ENCODE data around the gene PRAME.

DNA sequence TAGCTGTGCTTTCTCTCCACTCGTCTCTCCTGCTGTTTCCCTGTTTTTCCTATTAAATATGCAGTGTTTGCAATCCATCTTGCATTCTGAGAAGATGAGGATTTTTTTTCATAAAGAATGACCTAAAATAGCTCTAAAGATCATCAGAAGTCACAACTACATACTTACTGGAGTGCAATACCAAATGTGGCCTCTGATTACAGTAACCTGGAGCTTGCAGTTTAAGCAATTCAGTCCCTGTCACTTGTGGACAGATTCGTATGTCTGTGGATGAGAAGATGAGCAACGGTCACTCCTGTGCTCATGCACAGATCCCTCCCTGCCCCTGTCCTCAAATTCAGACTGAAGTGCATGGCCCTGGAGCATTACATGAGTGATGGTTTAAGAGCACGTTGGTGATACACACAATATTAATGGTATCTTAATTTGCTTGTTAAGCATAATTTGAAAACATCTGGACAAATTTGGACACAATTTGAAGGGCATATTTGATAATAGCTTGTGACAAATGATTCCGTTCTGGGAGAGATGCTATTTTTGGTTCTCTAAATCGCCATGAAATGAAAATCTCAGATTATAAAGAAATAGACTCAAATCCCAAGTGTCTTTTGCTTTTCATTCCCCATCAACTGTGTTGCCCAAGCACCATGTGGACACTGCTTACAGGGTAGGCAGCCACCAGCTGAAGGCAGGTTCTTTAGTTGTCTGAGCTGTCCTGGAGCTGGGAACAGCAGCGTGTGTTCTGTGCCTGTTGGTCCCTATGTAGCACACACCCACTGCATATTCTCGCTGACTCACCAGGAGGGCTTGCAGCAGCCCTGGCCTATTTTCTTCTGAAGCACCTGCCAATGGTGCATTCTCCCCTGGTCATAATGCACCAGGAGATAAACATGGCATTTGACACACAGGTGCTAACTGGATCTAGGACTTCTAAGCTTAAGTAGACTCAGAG, 32.6 kb upstream of the PRAME start:
- TF ChIP-seq, protein P1, sequence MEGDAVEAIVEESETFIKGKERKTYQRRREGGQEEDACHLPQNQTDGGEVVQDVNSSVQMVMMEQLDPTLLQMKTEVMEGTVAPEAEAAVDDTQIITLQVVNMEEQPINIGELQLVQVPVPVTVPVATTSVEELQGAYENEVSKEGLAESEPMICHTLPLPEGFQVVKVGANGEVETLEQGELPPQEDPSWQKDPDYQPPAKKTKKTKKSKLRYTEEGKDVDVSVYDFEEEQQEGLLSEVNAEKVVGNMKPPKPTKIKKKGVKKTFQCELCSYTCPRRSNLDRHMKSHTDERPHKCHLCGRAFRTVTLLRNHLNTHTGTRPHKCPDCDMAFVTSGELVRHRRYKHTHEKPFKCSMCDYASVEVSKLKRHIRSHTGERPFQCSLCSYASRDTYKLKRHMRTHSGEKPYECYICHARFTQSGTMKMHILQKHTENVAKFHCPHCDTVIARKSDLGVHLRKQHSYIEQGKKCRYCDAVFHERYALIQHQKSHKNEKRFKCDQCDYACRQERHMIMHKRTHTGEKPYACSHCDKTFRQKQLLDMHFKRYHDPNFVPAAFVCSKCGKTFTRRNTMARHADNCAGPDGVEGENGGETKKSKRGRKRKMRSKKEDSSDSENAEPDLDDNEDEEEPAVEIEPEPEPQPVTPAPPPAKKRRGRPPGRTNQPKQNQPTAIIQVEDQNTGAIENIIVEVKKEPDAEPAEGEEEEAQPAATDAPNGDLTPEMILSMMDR (conservative IDR thresholded peaks at IDR 0.05) = no peak; the same call in 1 of the 2 replicates
- no peak for TF ChIP-seq ZFX (IDR thresholded peaks at IDR 0.05)
